Suppressor macrophage (primary cell): ENCODE data around the gene SPTBN2.
A peak's percentile ranks its signal among the peaks of the same experiment; 100 is the strongest.

Source experiments
- DNase-seq, 4 experiments: peaks; one replicate each; pipeline ENCODE4 v3.0.0-alpha.2; 2020 to 2022

SPTBN2 gene

GRCh38 chr11:66638177-66639065 is 90.6 kb downstream of the SPTBN2 start, which contains the start of gene RBM4:
Gene RBM4, plus strand, starts transcription at chr11:66638703. Its CDS starts 1,009 bp downstream, at chr11:66639712.
- peak; percentile 98 to 100 (median 100) for DNase-seq

DNA sequence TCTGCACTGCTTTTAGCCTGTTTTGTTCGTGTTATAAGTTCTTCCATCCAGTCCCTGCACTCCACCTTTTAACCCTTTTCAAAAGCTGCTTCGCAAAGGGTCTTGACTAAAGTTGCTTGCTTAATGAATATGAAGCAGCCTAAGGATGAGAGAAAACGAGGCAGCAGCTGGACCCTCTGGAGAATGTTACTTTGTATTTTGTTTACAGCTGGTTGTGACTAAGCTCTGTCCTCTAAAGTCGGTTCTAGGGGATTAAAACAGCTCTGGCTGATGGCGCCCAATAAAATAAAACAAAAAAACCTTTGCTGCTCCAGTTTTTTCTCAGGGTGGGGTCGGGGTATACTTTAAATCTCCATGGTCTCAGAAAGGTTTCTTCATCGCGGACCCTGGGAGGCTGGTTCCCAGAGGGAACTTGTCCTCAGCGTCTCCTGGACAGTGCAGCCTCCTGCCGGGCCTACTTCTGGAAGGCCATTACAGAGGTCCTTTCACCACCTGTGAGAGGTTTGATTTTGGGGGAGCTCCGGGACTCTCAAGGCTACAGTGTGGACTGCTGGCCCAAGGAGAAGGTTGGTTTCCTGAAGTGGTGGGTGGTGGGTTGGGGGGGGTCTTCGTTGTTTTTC is 91.3 kb downstream of the SPTBN2 start:
- DNase-seq: no peak

DNA sequence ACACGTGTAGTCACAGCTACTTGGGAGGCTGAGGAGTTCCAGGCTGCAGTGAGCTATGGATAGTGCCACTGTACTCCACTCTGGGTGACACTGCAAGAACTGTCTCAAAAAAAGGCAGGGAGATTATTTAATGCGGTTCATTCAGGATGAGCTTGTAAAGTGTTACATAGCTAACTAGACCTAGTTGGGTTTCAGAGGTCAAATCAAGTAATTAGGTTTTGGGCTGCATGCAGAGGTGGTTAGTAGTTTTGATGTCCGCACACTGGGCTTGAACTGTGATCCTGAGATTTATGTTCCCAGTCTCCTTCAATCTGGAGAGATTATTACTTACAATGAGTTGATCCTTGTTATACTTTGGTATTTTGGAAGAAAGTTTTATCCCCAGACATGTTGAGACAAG is 92.6 kb downstream of the SPTBN2 start:
- no peak for DNase-seq
